Activated CD4-positive, alpha-beta T cell treated with anti-CD3 and anti-CD28 coated beads, Interleukin-2, Interleukin-4, amounts not matched to agents 100 ng/mL and 50 ng/mL, durations not matched to agents 16 hours and 8 hours (primary cell): ENCODE data around the gene FGR.

Experiments
- DNase-seq: peaks from one replicate; pipeline ENCODE4 v3.0.0-alpha.2; 2020; ENCODE audit warnings: low spot score

FGR gene

DNA sequence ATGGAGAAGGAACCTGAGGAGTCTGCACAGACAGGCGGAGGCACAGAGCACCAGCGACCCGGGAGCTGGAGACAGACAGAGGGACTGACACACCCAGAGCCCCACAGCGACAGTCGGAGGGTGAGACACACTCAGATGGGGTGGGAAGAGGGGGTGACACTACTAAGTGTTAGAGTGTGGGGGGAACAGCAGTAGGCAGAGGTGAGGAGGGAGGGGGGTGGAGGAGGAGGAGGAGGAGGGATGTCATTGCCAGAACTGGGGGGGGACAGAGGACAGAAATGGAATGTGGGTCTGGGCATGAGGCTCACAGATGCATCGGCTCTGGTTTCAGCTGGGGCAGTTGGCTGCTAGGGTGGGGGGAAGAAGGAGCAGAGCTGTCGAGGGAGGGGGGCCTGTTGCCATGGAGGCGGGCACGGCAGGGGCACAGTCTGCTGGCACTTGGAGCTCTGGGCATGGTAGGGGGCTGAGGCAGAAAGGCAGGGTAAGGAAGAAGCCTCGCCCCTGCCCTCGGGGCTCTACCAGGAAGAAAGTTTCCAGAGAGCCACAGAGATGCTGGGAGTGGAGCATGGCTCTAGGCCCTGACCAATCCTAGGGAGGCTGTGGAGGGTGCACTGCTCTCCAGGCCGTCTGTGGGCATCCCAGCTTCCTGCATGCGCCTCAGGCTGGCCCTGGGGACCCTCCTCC, 68.4 kb downstream of the FGR start:
- DNase-seq = no peak

- no peak for DNase-seq
Observed at GRCh38 chr1:27564710-27565649, 70.0 kb downstream of the FGR start.

- DNase-seq = no peak
Observed at GRCh38 chr1:27563591-27564471, 71.2 kb downstream of the FGR start.

- DNase-seq = no peak
Observed at GRCh38 chr1:27563341-27563590, 71.7 kb downstream of the FGR start.

GRCh38 chr1:27562534-27563340, 72.2 kb downstream of the FGR start:
- no peak for DNase-seq
